ENCODE measurements around the gene APMAP. TPM values are rescaled to one million over a fixed set of nuclear protein-coding genes. Genes with fewer than 3 reads are reported as not detected.
A peak's percentile ranks its signal among the peaks of the same experiment; 100 is the strongest.

Gene APMAP
- total and polyA plus RNA-seq, 2 experiments from 2014 or later, result 50.4 to 90.2 TPM

GRCh38 chr20:24918579-24919566, 73.7 kb downstream of the APMAP start:
- no peak overlapping the region for H3K27ac ChIP-seq
- no peaks in the 10 kb centered on the region for H3K4me1 ChIP-seq (ENCODE audit: low read depth)
- no peaks in the 10 kb centered on the region for H3K9me3 ChIP-seq (ENCODE audit: low read depth)
- H3K27me3 ChIP-seq, result no peaks in the 10 kb centered on the region
- no peak overlapping the region for H3K4me3 ChIP-seq
- no peak for DNase-seq (ENCODE audit: low read depth in 1 of 2, low spot score in 1 of 2)
- no peak for TF ChIP-seq CTCF (IDR thresholded peaks at IDR 0.05; ENCODE audit: low read depth, low read length)
- H3K36me3 ChIP-seq, result no peaks in the 10 kb centered on the region

GRCh38 chr20:24917797-24918578, 74.6 kb downstream of the APMAP start:
- no peaks in the 10 kb centered on the region for H3K9me3 ChIP-seq (ENCODE audit: low read depth)
- H3K27ac ChIP-seq, result no peak overlapping the region
- no peaks in the 10 kb centered on the region for H3K27me3 ChIP-seq
- peak; percentile 80 to 86 for DNase-seq (ENCODE audit: low read depth in 1 of 2, low spot score in 1 of 2)
- no peaks in the 10 kb centered on the region for H3K36me3 ChIP-seq
- no peak overlapping the region for H3K4me3 ChIP-seq
- peak; percentile 88 for TF ChIP-seq CTCF (IDR thresholded peaks at IDR 0.05; ENCODE audit: low read depth, low read length)
- H3K4me1 ChIP-seq (ENCODE audit: low read depth), result no peaks in the 10 kb centered on the region

- no peaks in the 10 kb centered on the region for H3K36me3 ChIP-seq
- H3K4me3 ChIP-seq, result no peak overlapping the region
- no peak for TF ChIP-seq CTCF (IDR thresholded peaks at IDR 0.05; ENCODE audit: low read depth, low read length)
- H3K27ac ChIP-seq, result no peak overlapping the region
- H3K27me3 ChIP-seq, result no peaks in the 10 kb centered on the region
- H3K9me3 ChIP-seq (ENCODE audit: low read depth), result no peaks in the 10 kb centered on the region
- no peaks in the 10 kb centered on the region for H3K4me1 ChIP-seq (ENCODE audit: low read depth)
- DNase-seq (ENCODE audit: low read depth in 1 of 2, low spot score in 1 of 2), result no peak
Observed at GRCh38 chr20:24917056-24917455, 75.5 kb downstream of the APMAP start.

- DNase-seq (ENCODE audit: low read depth in 1 of 2, low spot score in 1 of 2), result no peak
- H3K9me3 ChIP-seq (ENCODE audit: low read depth), result no peaks in the 10 kb centered on the region
- TF ChIP-seq CTCF (IDR thresholded peaks at IDR 0.05; ENCODE audit: low read depth, low read length), result no peak
- no peaks in the 10 kb centered on the region for H3K4me1 ChIP-seq (ENCODE audit: low read depth)
- no peak overlapping the region for H3K27ac ChIP-seq
- H3K36me3 ChIP-seq, result no peaks in the 10 kb centered on the region
- H3K27me3 ChIP-seq, result no peaks in the 10 kb centered on the region
- H3K4me3 ChIP-seq, result no peak overlapping the region
Observed at GRCh38 chr20:24916412-24916811, 76.1 kb downstream of the APMAP start.

GRCh38 chr20:24915892-24916291, 76.7 kb downstream of the APMAP start:
- no peak for TF ChIP-seq CTCF (IDR thresholded peaks at IDR 0.05; ENCODE audit: low read depth, low read length)
- no peaks in the 10 kb centered on the region for H3K9me3 ChIP-seq (ENCODE audit: low read depth)
- H3K4me1 ChIP-seq (ENCODE audit: low read depth), result no peaks in the 10 kb centered on the region
- DNase-seq (ENCODE audit: low read depth in 1 of 2, low spot score in 1 of 2), result no peak
- H3K27me3 ChIP-seq, result no peaks in the 10 kb centered on the region
- no peaks in the 10 kb centered on the region for H3K36me3 ChIP-seq
- no peak overlapping the region for H3K4me3 ChIP-seq
- no peak overlapping the region for H3K27ac ChIP-seq
